Fibroblast of skin of right quadriceps (primary cell): ENCODE data around the gene CBLB.

Source experiments
- DNase-seq: peaks from one replicate; pipeline ENCODE4 v3.0.0-alpha.2; 2013

Gene CBLB

DNA sequence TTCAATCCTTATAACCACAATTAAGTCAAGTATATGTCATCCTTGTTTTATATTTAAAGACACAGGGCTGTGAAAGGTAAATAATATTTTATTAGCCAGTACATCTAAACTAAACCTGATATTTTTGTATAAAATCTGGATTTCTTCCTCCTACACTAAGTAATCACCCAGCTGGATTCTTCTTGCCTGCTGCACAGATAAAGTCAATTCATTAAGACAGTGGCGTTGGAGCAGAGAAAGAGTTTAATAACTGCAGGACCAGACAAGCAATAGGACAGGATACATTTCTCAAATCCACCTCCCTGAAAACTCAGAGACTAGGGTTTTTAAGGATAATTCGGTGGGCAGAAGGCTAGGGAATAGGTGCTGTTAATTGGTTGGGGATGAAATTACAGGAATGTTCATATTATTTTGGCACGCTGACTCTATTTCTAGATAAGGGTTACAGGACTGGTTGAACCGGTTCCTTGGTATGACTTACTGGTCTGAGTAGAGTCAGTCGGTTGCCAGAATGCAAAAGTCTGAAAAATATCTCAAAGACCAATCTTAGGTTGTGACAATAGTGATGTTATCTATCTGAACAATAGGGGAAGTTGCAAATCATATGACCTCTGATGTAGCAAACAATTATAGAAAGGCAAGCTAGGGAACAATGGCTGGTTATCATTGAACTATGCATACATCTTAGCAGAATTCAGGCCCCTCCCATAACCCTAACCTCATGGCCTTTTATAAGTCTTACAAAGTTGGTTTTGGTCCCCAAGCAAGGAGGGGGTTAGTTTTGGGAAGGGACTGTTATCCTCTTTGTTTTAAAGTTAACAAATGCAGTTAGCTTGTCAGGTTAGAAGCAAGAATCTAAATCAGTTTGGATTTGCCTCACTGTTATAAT is 257.3 kb downstream of the CBLB start:
- DNase-seq: no peak

- DNase-seq: no peak
These were observed 258.3 kb downstream of the CBLB start for GRCh38 chr3:105610473-105610872.

DNA sequence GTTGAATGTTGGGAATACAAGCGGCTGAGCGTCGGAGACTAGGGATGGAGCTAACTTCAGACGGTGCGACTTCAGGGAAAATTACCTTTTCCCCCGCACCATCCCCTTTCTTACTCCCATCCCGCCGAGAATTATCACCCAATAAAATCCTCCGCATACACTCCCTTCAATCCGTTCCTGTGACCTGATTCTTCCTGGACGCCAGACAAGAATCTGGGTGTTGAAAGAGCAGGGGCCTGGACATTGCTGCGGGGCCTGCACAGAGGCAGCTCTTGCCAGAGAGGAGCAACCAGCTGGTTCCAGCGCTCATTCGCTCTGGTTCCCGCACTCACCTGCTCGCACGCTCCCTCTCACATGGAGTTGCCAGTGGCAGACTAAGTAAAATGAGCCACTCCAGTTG is 260.2 kb downstream of the CBLB start:
- DNase-seq: peak; percentile 22

- DNase-seq: peak; percentile 78
These were observed 262.8 kb downstream of the CBLB start for GRCh38 chr3:105606016-105606415.
